Jurkat, Clone E6-1 (cell line): ENCODE measurements around the gene RPAIN.

Experiments
- DNase-seq: peaks from one replicate; pipeline ENCODE4 v3.0.0-alpha.2; 2011; ENCODE audit warnings: low read depth, low spot score
- H3K4me3 ChIP-seq: 2 replicates; pipeline ENCODE4 v1.5.1; 2011; ENCODE audit warnings: mild to moderate bottlenecking, low read length, control low read depth, moderate library complexity

RPAIN gene

GRCh38 chr17:5473906-5474305 is 53.9 kb downstream of the RPAIN start:
- H3K4me3 ChIP-seq = no peak overlapping the region
- no peak for DNase-seq

GRCh38 chr17:5478992-5479391 is 59.0 kb downstream of the RPAIN start:
- H3K4me3 ChIP-seq = no peak overlapping the region
- DNase-seq = no peak

- no peak for DNase-seq
- no peak overlapping the region for H3K4me3 ChIP-seq
These were observed 61.0 kb downstream of the RPAIN start for GRCh38 chr17:5480962-5481361.

- DNase-seq = no peak
These were observed 61.5 kb downstream of the RPAIN start for GRCh38 chr17:5481451-5481850.

More at GRCh38 chr17:5481451-5481850, 61.5 kb downstream of the RPAIN start:
- no peak overlapping the region for H3K4me3 ChIP-seq
